GM18507 (cell line): Measurements from ENCODE around the gene MVK.

Source experiments
- DNase-seq: peaks from one replicate; pipeline ENCODE4 v3.0.0; 2011; ENCODE audit warnings: low read depth; ENCODE audit not compliant: insufficient read length; ENCODE audit errors: extremely low spot score
- FAIRE-seq: peaks from 2 replicates; lab custom pipeline; 2011; peaks lifted over from hg19 to GRCh38; lab: Jason Lieb, UNC

MVK gene

DNA sequence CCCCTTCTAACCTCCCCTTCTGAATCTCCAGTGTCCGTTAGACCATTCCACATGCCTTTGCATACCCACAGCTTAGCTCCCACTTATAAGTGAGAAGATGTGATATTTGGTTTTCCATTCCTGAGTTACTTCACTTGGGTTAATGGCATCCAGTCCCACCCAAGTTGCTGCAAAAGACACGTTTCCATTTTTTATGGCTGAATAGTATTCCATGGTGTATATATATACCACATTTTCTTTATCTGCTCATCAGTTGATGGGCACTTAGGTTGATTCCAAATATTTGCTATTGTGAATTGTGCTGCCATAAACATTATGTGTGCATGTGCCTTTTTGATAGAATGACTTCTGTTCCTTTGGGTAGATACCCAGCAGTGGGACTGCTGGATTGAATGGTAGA, 67.8 kb downstream of the MVK start:
- FAIRE-seq (no peak), DNase-seq (no peak)

DNA sequence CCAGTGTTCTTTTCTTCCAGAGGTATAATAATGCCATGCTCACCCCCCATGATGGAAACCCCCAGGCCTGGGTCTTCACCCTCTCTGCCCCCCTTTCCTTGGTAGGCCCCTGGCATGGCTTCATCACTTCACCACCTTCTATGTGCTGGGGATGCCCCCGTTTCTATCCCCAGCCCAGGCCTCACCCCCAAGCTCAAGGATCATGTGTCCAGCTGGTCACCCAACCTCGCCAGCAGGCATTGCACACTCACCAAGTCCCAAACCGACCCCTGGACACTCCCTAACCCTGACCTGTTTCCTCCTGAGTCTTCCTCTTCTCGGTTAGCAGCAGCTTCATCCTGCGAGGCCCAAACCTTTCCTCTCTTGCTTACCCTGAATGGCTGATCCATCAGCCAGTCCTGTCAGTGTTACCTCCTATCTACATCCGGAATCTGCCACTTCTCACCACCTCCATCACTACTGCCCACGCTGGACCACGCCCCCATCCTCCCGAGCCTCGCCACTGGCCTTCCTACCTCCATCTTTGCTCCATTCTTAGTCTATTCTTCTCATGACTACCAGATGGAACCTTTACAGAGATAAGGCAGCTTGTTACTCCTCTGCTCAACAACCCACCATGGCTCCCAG, 69.0 kb downstream of the MVK start:
- DNase-seq = no peak
- no peak for FAIRE-seq

DNA sequence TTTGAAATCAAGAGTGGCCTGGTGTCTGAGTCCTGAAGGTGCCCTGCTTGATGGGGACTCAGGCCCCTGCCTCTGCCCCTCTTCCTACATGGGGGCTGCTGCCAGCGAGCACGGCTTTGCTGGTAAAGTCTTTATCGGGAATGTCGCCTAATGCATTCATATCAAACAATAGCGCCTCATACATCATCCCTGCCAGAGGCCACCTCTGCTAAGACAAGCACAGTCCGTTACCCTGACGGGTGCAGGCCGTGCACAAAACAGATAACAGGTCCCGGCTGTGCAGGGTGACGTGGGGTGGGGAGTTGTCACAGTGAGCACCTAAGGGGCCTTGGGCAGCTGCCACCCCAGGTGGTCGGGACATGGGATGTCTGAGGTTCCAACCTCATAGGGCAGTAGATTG, 71.6 kb downstream of the MVK start:
- DNase-seq (no peak), FAIRE-seq (no peak)

DNA sequence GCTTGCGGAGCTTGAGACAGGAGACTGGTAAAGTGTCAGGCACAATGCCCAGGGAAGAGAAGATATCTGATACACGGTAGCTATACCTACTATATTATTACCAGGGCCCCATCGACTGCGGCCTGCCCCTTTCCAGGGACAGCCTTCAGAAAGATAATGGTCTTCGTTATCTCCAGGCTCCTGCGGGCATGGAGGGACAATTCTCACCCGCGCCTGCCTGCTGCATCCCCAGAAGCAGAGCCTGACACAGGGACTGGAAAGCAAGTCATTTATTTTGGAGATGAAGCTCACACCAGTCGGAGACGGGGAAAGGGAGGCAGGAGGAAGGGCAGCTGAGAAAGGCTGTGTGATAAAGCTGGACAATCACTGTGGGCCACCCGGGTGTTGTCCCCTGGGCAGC, 72.1 kb downstream of the MVK start:
- FAIRE-seq (no peak), DNase-seq (no peak)
